PFSK-1 (cell line): ENCODE results near the gene ESYT2.

Experiments
- FOXP2 ChIP-seq: optimal IDR thresholded peaks from 2 replicates; pipeline ENCODE3; 2011; ENCODE audit warnings: borderline replicate concordance, control low read depth, inconsistent platforms; ENCODE audit not compliant: insufficient read depth; ENCODE audit errors: extremely low read length, extremely low read depth
- POLR2AphosphoS5 ChIP-seq: IDR thresholded peaks from 2 replicates; pipeline ENCODE4 v1.6.1; 2012; ENCODE audit warnings: low read depth, mild to moderate bottlenecking, control low read depth, low read length, moderate library complexity
- REST ChIP-seq, 2 experiments: IDR thresholded peaks; 2 replicates each; pipeline versions ENCODE4 v1.6.1 to v1.8.0; 2011 to 2012; ENCODE audit warnings: low read depth in 2 of 2, low read length in 2 of 2, control low read depth in 1 of 2, inconsistent platforms in 1 of 2, mild to moderate bottlenecking in 1 of 2, moderate library complexity in 1 of 2; ENCODE audit not compliant: insufficient read depth in 1 of 2
- SIN3A ChIP-seq: IDR thresholded peaks from 2 replicates; pipeline ENCODE4 v1.6.1; 2012; ENCODE audit warnings: mild to moderate bottlenecking, low read length, moderate library complexity, borderline replicate concordance; ENCODE audit not compliant: insufficient read depth
- TAF1 ChIP-seq: IDR thresholded peaks from 2 replicates; pipeline ENCODE4 v1.6.1; 2012; ENCODE audit warnings: low read length, control low read depth, borderline replicate concordance; ENCODE audit not compliant: insufficient read depth

Gene ESYT2

GRCh38 chr7:158734861-158735260, 94.4 kb downstream of the ESYT2 start:
- TF ChIP-seq SIN3A (no peak), TAF1 (no peak), POLR2AphosphoS5 (no peak), FOXP2 (no peak), REST (IDR thresholded peaks at IDR 0.05; ENCODE audit: insufficient read depth in 1 of 2, low read depth in 2 of 2, low read length in 2 of 2) (no peak)

GRCh38 chr7:158733775-158734494, 95.4 kb downstream of the ESYT2 start:
- no peak for TF ChIP-seq FOXP2

GRCh38 chr7:158733220-158733519, 96.1 kb downstream of the ESYT2 start:
- TF ChIP-seq POLR2AphosphoS5 (no peak), TAF1 (no peak), SIN3A (no peak), FOXP2 (no peak), REST (IDR thresholded peaks at IDR 0.05; ENCODE audit: insufficient read depth in 1 of 2, low read depth in 2 of 2, low read length in 2 of 2) (no peak)

- TF ChIP-seq FOXP2 (no peak), TAF1 (no peak), POLR2AphosphoS5 (no peak), REST (IDR thresholded peaks at IDR 0.05; ENCODE audit: insufficient read depth in 1 of 2, low read depth in 2 of 2, low read length in 2 of 2) (no peak), SIN3A (no peak)
Measured at GRCh38 chr7:158732494-158733219, 96.7 kb downstream of the ESYT2 start.

- TF ChIP-seq FOXP2 (no peak), TAF1 (no peak), REST (IDR thresholded peaks at IDR 0.05; ENCODE audit: insufficient read depth in 1 of 2, low read depth in 2 of 2, low read length in 2 of 2) (no peak), SIN3A (no peak), POLR2AphosphoS5 (no peak)
Measured at GRCh38 chr7:158731761-158732160, 97.5 kb downstream of the ESYT2 start.
